CD4-positive, alpha-beta memory T cell (primary cell): ENCODE measurements around the gene POP7. TPM values are rescaled to one million over a fixed set of nuclear protein-coding genes. Genes with fewer than 3 reads are reported as not detected.
A peak's percentile ranks its signal among the peaks of the same experiment; 100 is the strongest.

Experiments
- CTCF ChIA-PET: fragments of 350-600 bp; sonication (Branson Sonifier 250); formaldehyde crosslinking; loops from one replicate; lab custom pipeline; 2021; ENCODE audit warnings: inconsistent platforms; ENCODE audit not compliant: partially characterized antibody; lab: Charles Lee
- POLR2A ChIA-PET: fragments of 350-600 bp; sonication (Branson Sonifier 250); formaldehyde crosslinking; loops from one replicate; lab custom pipeline; 2021; ENCODE audit not compliant: partially characterized antibody; lab: Charles Lee
- DNase-seq, 5 donors: peaks; one replicate each; pipeline versions ENCODE4 v3.0.0 to v3.0.0-alpha.2; 2020 to 2022; ENCODE audit warnings: mixed read lengths in 1 of 5
- H3K27ac ChIP-seq: one replicate; pipeline ENCODE4 v1.7.0; 2013; ENCODE audit warnings: low read depth, low read length
- H3K27me3 ChIP-seq: 2 replicates; pipeline ENCODE4 v1.7.0; 2013; ENCODE audit warnings: mild to moderate bottlenecking, low read length, moderate library complexity; ENCODE audit not compliant: insufficient read depth
- H3K36me3 ChIP-seq: 2 replicates; pipeline ENCODE4 v1.7.0; 2013; ENCODE audit warnings: mild to moderate bottlenecking, low read length, moderate library complexity; ENCODE audit not compliant: insufficient read depth
- H3K4me1 ChIP-seq: 2 replicates; pipeline ENCODE4 v1.7.0; 2013; ENCODE audit warnings: mild to moderate bottlenecking, low read length, moderate library complexity; ENCODE audit not compliant: insufficient read depth
- H3K4me3 ChIP-seq, 2 donors: one replicate each; pipeline ENCODE4 v1.7.0; 2013; ENCODE audit warnings: low read length in 2 of 2, mild to moderate bottlenecking in 1 of 2
- H3K9me3 ChIP-seq, 2 donors: one replicate each; pipeline ENCODE4 v1.7.0; 2013; ENCODE audit warnings: low read length in 2 of 2, control low read depth in 1 of 2; ENCODE audit not compliant: control insufficient read depth in 1 of 2
- H3K27ac Mint-ChIP-seq, 7 donors: one replicate each; pipeline ENCODE4 v1.8.0; 2020 to 2021; ENCODE audit warnings: mixed read lengths in 7 of 7, mild to moderate bottlenecking in 6 of 7, inconsistent platforms in 3 of 7, moderate library complexity in 3 of 7
- H3K27me3 Mint-ChIP-seq, 2 donors: one replicate each; pipeline ENCODE4 v1.8.0; 2020 to 2021; ENCODE audit warnings: mixed read lengths in 2 of 2
- H3K36me3 Mint-ChIP-seq, 2 donors: one replicate each; pipeline ENCODE4 v1.8.0; 2020 to 2021; ENCODE audit warnings: mixed read lengths in 2 of 2, inconsistent platforms in 1 of 2, mild to moderate bottlenecking in 1 of 2
- H3K4me1 Mint-ChIP-seq, 4 donors: one replicate each; pipeline ENCODE4 v1.8.0; 2020 to 2021; ENCODE audit warnings: mixed read lengths in 4 of 4, mild to moderate bottlenecking in 1 of 4
- H3K4me3 Mint-ChIP-seq, 8 donors: one replicate each; pipeline ENCODE4 v1.8.0; 2020 to 2021; ENCODE audit warnings: mixed read lengths in 8 of 8, mild to moderate bottlenecking in 7 of 8, moderate library complexity in 6 of 8, inconsistent platforms in 3 of 8
- H3K9me3 Mint-ChIP-seq, 8 donors: one replicate each; pipeline ENCODE4 v1.8.0; 2020 to 2021; ENCODE audit warnings: mixed read lengths in 8 of 8, mild to moderate bottlenecking in 5 of 8, inconsistent platforms in 3 of 8, moderate library complexity in 1 of 8
- intact Hi-C: fragments of 100-400 bp; cut with micrococcal nuclease; formaldehyde crosslinking; loops from one replicate; pipeline ENCODE4 v1.15.1; 2023
- polyA plus RNA-seq, 2 donors: library from polyadenylated mRNA; unstranded; fragments of 300-500 nt; fragmentation: Illumina TruSeq; gene quantifications; one replicate each; pipeline ENCODE4 v1.2.3, GENCODE V29; 2021
- total RNA-seq, 2 experiments: library from RNA; stranded (reverse); gene quantifications; one replicate each; pipeline ENCODE4 v1.2.3, GENCODE V29; 2021

The POP7 gene
- total and polyA plus RNA-seq, 4 experiments from 2014 or later = 14.6 to 49.9 (median 29.8) TPM

DNA sequence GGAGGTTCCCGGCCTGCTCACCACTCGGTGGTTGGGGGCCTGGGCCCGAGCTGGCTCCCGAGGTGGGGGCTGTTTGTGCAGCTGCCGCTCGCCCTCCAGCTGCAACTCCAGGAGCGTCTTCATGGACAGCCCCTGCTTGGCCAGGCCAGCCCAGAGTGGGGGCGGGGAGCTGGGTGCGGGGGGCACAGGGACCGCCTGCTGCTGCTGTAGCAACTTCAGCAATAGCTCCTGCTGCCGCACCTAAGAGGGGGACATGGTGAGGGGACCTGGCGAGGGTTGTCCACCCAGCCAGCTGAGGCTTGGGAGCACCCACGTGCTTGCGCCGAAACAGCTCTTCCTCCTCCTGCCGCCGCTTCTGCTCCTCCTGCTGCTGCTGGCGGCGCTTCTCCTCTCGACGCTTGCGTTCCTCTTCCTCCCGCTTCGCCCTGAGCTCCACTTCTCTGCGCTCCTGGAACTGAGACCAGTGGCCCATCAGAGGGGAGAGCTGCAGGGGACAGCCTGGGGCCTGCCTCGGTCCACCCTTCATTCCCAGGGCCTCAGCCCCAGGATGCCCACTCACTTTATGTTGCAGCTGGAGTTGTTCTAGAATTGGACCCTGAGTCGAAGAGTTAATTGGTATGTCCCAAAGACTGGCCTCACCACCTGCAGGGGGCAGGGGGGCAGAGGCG is 22.8 kb upstream of the POP7 start:
- H3K27me3 Mint-ChIP-seq = no peaks in the 10 kb centered on the region
- Histone ChIP-seq H3K36me3 (peaks cover 52% of the 10 kb centered on the region), H3K27me3 (no peaks in the 10 kb centered on the region), H3K9me3 (no peaks in the 10 kb centered on the region), H3K4me3 (no peak overlapping the region), H3K27ac (no peak overlapping the region), H3K4me1 (peaks cover 20% of the 10 kb centered on the region)
- intact Hi-C loops = no loop called here
- H3K27ac Mint-ChIP-seq = peak overlapping the region in 1 of 7 donors; percentile 79
- H3K4me1 Mint-ChIP-seq = peaks cover 5 to 29% (median 17%) of the 10 kb centered on the region in 4 donors
- CTCF ChIA-PET = interaction anchor here (0.9 to 9.9 kb wide), 5 partner anchors 8 to 123 kb away, joined by 3 to 88 read pairs (median 4); no protein-coding TSS in a partner anchor
- H3K36me3 Mint-ChIP-seq = peaks cover 12 to 45% of the 10 kb centered on the region in 2 donors
- no peak for DNase-seq
- H3K4me3 Mint-ChIP-seq = peak overlapping the region in 1 of 8 donors; percentile 48
- POLR2A ChIA-PET = interaction anchor here (1.0 to 10.8 kb wide), 6 partner anchors 9 to 119 kb away, joined by 3 to 125 read pairs (median 15); partner anchors contain the start of genes FBXO24, GIGYF1, LRCH4 and MOSPD3
- H3K9me3 Mint-ChIP-seq = no peaks in the 10 kb centered on the region

DNA sequence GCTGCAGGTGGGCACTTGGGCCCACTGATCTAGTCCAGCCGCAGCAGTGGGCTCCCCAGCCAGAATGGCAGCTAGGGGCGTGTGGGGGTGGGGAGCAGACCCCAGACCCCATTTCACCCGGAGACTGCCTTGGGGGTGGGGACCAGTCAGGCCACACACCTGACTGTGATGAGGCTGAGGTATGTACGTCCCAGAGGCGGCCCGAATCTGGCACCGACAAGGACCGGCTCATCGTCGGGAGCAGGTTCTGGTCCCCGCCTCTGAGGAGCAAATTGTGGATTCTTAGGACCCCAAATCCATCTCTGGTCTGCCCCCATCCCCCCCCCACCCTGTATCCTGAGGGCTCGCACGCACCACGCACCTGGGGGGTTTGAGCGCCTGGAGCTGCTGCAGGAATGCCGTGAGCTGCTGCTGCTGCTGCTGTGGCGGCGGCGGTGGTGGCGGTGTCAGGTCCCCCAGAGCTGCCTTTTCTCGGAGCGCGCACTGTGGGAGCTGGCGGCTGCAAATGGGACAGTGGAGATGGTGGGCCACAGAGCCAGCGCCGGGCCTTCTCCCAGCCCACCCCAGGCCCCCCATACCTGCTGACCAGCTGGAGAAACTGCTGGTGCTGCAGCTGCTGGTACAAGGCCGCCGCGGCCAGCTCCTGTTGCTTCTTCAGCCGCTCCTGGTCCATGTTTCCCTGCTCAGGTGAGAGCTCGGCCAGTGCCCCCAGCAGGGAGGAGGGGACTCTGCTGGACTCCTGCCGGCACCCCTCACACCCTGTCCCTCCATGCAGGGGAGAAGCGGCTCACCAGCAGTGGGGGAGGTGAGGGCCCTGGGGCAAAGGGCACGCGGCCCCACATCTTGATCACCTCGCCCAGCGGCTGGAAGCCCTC is 22.0 kb upstream of the POP7 start:
- H3K9me3 ChIP-seq = no peaks in the 10 kb centered on the region
- intact Hi-C loops = no loop called here
- H3K9me3 Mint-ChIP-seq = no peaks in the 10 kb centered on the region
- H3K27me3 ChIP-seq = no peaks in the 10 kb centered on the region
- peaks cover 12 to 41% of the 10 kb centered on the region in 2 donors for H3K36me3 Mint-ChIP-seq
- no peak overlapping the region for H3K4me3 ChIP-seq
- no peaks in the 10 kb centered on the region for H3K27me3 Mint-ChIP-seq
- POLR2A ChIA-PET = interaction anchor here (0.7 to 10.8 kb wide), 5 partner anchors 9 to 119 kb away, joined by 3 to 125 read pairs (median 4); partner anchors contain the start of genes FBXO24, GIGYF1 and LRCH4
- H3K4me3 Mint-ChIP-seq = no peak overlapping the region
- peaks cover 5 to 28% (median 17%) of the 10 kb centered on the region in 4 donors for H3K4me1 Mint-ChIP-seq
- peaks cover 20% of the 10 kb centered on the region for H3K4me1 ChIP-seq
- H3K36me3 ChIP-seq = peaks cover 54% of the 10 kb centered on the region
- CTCF ChIA-PET = interaction anchor here (0.9 to 9.9 kb wide), 5 partner anchors 8 to 123 kb away, joined by 3 to 88 read pairs (median 4); no protein-coding TSS in a partner anchor
- H3K27ac Mint-ChIP-seq = peak overlapping the region in 1 of 7 donors; percentile 79
- no peak for DNase-seq
- H3K27ac ChIP-seq = no peak overlapping the region

DNA sequence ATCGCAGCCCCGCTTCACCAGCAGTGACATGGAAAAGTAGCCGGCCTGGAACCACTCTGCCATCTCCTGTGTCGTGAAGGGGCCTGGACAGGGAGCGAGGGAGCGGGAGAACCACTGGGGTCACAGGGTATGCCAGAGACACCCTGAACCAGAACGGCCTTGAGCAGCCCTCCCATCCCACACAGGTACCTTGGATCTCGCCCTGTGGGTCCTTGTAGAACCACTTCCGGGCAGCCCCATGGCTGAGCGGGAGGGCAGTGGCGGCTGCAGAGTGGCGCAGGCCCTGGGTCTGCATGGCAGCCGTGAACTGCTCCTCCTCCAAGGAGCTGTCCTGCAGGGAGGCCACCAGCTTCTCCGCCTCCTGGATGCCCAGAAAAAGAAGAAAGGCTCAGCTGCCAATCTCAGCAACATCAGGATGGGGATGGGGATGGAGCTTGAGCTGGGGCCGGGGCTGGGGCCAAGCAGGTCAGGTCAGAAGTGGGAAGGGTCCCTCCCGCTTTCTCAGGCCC is 21.3 kb upstream of the POP7 start:
- Mint-ChIP-seq H3K27ac (no peak overlapping the region), H3K27me3 (no peaks in the 10 kb centered on the region), H3K36me3 (peaks cover 12 to 38% of the 10 kb centered on the region in 2 donors), H3K4me1 (peaks cover 5 to 31% (median 17%) of the 10 kb centered on the region in 4 donors), H3K9me3 (no peaks in the 10 kb centered on the region), H3K4me3 (no peak overlapping the region)
- ChIA-PET POLR2A (interaction anchor here (0.6 to 10.8 kb wide), 7 partner anchors 8 to 211 kb away, joined by 3 to 125 read pairs (median 4); partner anchors contain the start of genes FBXO24, LRCH4 and POP7), CTCF (interaction anchor here (0.9 to 2.1 kb wide), 4 partner anchors 19 to 126 kb away, joined by 3 to 9 read pairs (median 4); no protein-coding TSS in a partner anchor)
- no peak for DNase-seq
- peaks cover 53% of the 10 kb centered on the region for H3K36me3 ChIP-seq
- intact Hi-C loops = no loop called here
- H3K9me3 ChIP-seq = no peaks in the 10 kb centered on the region
- peaks cover 22% of the 10 kb centered on the region for H3K4me1 ChIP-seq
- H3K27ac ChIP-seq = no peak overlapping the region
- no peaks in the 10 kb centered on the region for H3K27me3 ChIP-seq
- H3K4me3 ChIP-seq = no peak overlapping the region

DNA sequence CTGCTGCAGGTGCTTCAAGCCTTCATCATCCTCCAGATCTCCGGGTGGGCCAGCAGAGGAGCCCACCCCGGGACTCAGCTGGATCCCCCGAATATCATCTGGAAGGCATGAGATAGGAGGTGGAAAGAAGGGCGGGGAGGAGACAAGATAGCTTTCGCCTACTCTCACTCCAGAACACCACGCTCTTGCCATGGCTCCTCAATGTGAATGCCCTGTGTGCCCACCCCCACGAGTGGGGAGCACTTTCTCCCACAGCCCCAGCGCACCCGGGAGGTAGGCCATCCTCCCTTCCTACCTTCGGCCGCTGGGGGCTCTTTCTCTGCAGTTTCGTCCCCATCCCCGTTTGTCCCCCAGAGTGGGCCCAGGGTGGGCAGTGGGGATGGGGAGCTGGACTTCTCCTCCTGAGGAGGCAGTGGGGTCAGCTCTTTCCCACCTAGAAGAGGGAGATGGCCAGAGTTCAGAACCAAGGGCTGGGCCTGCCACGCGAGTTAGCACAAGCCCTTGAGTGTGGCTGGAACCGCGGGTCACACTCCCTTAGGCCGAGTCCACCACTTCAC is 20.8 kb upstream of the POP7 start:
- no peak overlapping the region for H3K27ac Mint-ChIP-seq
- CTCF ChIA-PET = interaction anchor here (0.9 to 1.7 kb wide), 2 partner anchors 19 to 126 kb away, joined by 3 to 4 read pairs; no protein-coding TSS in a partner anchor

DNA sequence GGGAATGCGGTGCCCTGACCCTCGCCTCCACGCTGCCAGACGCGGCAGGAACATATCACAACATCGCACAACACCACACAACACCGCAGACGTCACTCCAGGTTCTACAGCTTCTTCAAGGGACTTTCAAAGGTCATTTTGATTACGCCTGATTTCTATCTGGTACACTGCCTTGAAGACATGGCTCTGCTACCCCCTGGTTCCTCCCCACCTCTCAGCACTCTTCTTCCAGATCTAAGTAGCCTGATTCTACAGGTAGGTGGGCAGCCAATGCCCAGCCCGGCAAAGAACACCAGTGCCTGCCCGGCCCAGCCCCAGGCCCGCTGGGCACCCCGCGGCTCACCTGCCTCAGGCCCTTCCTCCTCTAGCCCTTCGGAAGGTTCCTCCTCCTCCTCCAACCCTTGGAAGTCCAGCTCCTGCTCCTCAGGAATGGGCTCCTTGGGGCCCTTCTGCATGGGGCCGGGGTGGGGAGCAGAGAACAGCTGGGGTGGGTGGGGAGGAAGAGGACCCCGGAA is 20.2 kb upstream of the POP7 start:
- H3K4me3 Mint-ChIP-seq = no peak overlapping the region
- intact Hi-C loops = no loop called here
- H3K27me3 Mint-ChIP-seq = no peaks in the 10 kb centered on the region
- peaks cover 7 to 33% of the 10 kb centered on the region in 2 donors for H3K36me3 Mint-ChIP-seq
- Histone ChIP-seq H3K4me3 (no peak overlapping the region), H3K27me3 (no peaks in the 10 kb centered on the region), H3K4me1 (peaks cover 18% of the 10 kb centered on the region), H3K9me3 (no peaks in the 10 kb centered on the region), H3K36me3 (peaks cover 52% of the 10 kb centered on the region), H3K27ac (no peak overlapping the region)
- peaks cover 4 to 26% (median 13%) of the 10 kb centered on the region in 4 donors for H3K4me1 Mint-ChIP-seq
- H3K27ac Mint-ChIP-seq = peak overlapping the region in 1 of 7 donors; percentile 42
- ChIA-PET POLR2A (interaction anchor here (1.0 to 1.4 kb wide), 3 partner anchors 8 to 58 kb away, joined by 4 read pairs; partner anchors contain the start of gene POP7), CTCF (interaction anchor here (0.9 to 1.7 kb wide), 2 partner anchors 18 to 127 kb away, joined by 3 to 4 read pairs; no protein-coding TSS in a partner anchor)
- no peaks in the 10 kb centered on the region for H3K9me3 Mint-ChIP-seq
- no peak for DNase-seq

More for the DNA sequence above, 20.8 kb upstream of the POP7 start:
- Histone ChIP-seq H3K27me3 (no peaks in the 10 kb centered on the region), H3K9me3 (no peaks in the 10 kb centered on the region), H3K27ac (no peak overlapping the region), H3K36me3 (peaks cover 52% of the 10 kb centered on the region), H3K4me1 (peaks cover 23% of the 10 kb centered on the region), H3K4me3 (no peak overlapping the region)
- intact Hi-C loops = no loop called here
- no peaks in the 10 kb centered on the region for H3K27me3 Mint-ChIP-seq
- peaks cover 9 to 36% of the 10 kb centered on the region in 2 donors for H3K36me3 Mint-ChIP-seq
- H3K4me3 Mint-ChIP-seq = no peak overlapping the region
- DNase-seq = no peak
- POLR2A ChIA-PET = interaction anchor here (0.6 to 1.4 kb wide), 6 partner anchors 8 to 212 kb away, joined by 3 to 4 read pairs (median 4); partner anchors contain the start of genes FBXO24, LRCH4 and POP7
- H3K4me1 Mint-ChIP-seq = peaks cover 5 to 31% (median 17%) of the 10 kb centered on the region in 4 donors
- no peaks in the 10 kb centered on the region for H3K9me3 Mint-ChIP-seq

DNA sequence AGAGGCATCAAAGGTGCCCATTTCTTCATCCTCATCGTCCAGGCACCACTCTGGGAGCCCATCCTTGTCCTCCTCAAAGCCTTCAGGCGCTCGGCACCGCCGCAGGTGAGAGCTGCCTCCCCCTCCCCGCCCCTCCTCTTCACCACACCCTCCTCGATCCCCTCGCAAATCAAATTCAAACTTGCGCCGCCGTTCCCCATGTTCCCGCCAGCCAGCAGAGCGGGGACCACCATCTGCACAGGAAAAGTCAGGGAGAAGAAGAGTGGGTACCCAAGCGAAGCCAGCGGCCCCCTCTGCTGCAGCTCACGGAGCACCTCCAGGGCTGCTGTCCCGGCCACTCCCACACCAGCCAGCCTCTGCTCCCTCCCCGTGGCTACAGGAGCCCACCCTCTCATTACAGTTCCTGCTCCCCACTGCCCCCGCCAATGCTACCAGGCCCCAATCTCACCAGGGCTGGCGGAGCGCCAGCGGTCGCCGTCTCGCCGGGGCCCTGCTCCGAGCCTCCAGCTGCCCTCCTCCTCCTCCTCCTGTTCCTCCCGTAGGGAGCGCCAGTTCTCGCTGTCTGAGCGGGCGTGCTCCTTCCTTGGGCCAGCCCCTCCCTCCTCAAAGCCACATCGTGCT is 19.6 kb upstream of the POP7 start:
- peaks cover 4 to 23% (median 13%) of the 10 kb centered on the region in 4 donors for H3K4me1 Mint-ChIP-seq
- CTCF ChIA-PET = interaction anchor here (1.7 kb wide), 1 partner anchor 18 kb away, joined by 4 read pairs; no protein-coding TSS in a partner anchor
- no peaks in the 10 kb centered on the region for H3K27me3 ChIP-seq
- POLR2A ChIA-PET = interaction anchor here (1.2 to 1.4 kb wide), 2 partner anchors 9 to 59 kb away, joined by 4 read pairs; no protein-coding TSS in a partner anchor
- H3K4me3 ChIP-seq = no peak overlapping the region
- no peak overlapping the region for H3K27ac ChIP-seq
- H3K4me1 ChIP-seq = peaks cover 18% of the 10 kb centered on the region
- no peak overlapping the region for H3K4me3 Mint-ChIP-seq
- H3K27me3 Mint-ChIP-seq = no peaks in the 10 kb centered on the region
- intact Hi-C loops = no loop called here
- peaks cover 7 to 33% of the 10 kb centered on the region in 2 donors for H3K36me3 Mint-ChIP-seq
- H3K9me3 ChIP-seq = no peaks in the 10 kb centered on the region
- H3K27ac Mint-ChIP-seq = peak overlapping the region in 1 of 7 donors; percentile 23
- H3K36me3 ChIP-seq = peaks cover 52% of the 10 kb centered on the region
- no peak for DNase-seq
- H3K9me3 Mint-ChIP-seq = no peaks in the 10 kb centered on the region
